ENCODE results near the gene NCOA7.
"Not testable (repeated sequence)": the region's sequence is repeated elsewhere in the genome, so short reads cannot be mapped to it uniquely, and the experiment has no call there.

The NCOA7 gene

GRCh38 chr6:125842091-125842626, 51.4 kb downstream of the NCOA7 start:
- POLR2A ChIA-PET = no interaction called here
- CTCF ChIA-PET = interaction anchor here (1.5 kb wide), 1 partner anchor 8 kb away, joined by 7 read pairs; no protein-coding TSS in a partner anchor
- no peak for TF ChIP-seq CTCF (IDR thresholded peaks at IDR 0.05; ENCODE audit: control extremely low read depth, extremely low read depth, low read depth, missing control alignments)
- no peak for DNase-seq (ENCODE audit: extremely low spot score)

GRCh38 chr6:125843593-125843992, 52.8 kb downstream of the NCOA7 start:
- CTCF ChIA-PET = interaction anchor here (1.0 to 1.5 kb wide), 2 partner anchors 9 to 112 kb away, joined by 4 to 7 read pairs; no protein-coding TSS in a partner anchor
- DNase-seq (ENCODE audit: extremely low spot score) = no peak
- TF ChIP-seq CTCF (IDR thresholded peaks at IDR 0.05; ENCODE audit: control extremely low read depth, extremely low read depth, low read depth, missing control alignments) = no peak
- POLR2A ChIA-PET = no interaction called here

DNA sequence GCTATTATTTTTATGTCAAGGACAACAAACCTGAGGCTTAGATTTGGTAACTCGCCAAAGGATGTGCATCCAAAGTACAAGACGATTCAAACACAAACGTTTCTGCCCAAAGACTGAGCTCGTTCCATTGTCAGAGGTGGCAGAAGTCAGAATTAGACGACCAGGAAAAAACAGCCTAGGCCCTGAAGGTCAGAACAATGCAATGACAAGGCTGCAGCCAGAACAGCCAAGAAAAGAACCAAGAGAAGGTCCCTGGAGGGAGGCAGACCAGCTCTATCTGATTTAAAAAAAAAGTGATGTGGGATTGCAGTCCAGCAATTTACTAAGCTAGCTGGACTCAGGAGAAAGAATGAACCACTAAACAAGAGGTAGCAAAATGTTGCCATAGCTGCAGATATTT, 54.2 kb downstream of the NCOA7 start:
- ChIA-PET POLR2A (no interaction called here), CTCF (interaction anchor here (0.8 to 2.9 kb wide), 5 partner anchors 11 to 52 kb away, joined by 3 to 18 read pairs (median 3); no protein-coding TSS in a partner anchor)
- no peak for DNase-seq (ENCODE audit: extremely low spot score)
- TF ChIP-seq CTCF (IDR thresholded peaks at IDR 0.05; ENCODE audit: control extremely low read depth, extremely low read depth, low read depth, missing control alignments) = no peak

DNA sequence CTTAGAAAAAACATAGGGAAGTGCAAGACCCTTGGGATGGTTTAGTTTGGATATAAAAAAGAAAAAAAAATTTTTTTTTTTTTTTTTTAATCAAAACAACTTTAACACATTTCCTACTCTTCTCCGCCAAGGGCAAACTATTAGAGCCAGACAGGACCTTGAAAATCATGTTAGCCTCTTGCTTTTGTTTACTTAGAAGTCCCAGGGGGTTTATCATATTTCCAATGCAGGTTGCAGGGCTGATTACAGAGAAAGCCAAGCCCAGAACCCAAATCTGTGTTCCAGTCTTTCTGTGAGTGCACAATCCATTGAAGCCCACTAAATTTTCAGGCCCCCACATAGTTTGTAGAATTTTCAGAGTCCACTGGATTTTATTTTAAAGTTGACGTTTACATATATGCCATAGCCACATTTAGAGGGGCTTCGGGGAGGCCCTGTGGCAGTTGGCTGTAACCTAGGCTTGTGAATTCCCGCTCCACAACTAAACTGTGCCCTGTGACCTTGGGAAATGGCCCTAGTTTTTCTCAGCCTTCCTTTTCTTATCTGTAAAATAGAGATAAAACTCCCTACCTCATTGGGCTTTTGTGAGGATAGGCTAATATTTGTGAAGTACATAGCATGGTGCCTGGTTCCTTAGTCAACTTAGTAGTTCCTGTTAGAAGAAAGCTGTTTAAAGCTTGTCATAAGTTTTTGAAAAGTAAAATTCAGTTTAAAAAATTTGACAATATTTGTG, 55.7 kb downstream of the NCOA7 start:
- ChIA-PET POLR2A (no interaction called here), CTCF (interaction anchor here (0.6 to 2.9 kb wide), 4 partner anchors 11 to 110 kb away, joined by 3 to 18 read pairs (median 4); no protein-coding TSS in a partner anchor)

DNA sequence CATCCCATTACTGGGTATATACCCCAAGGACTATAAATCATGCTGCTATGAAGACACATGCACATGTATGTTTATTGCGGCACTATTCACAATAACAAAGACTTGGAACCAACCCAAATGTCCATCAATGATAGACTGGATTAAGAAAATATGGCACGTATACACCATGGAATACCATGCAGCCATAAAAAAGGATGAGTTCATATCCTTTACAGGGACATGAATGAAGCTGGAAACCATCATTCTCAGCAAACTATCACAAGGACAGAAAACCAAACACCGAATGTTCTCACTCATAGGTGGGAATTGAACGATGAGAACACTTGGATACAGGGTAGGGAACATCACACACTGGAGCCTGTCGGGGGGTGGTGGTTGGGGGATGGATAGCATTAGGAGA, 57.5 kb downstream of the NCOA7 start:
- CTCF ChIA-PET = interaction anchor here (1.2 to 1.4 kb wide), 3 partner anchors 8 to 13 kb away, joined by 3 to 8 read pairs (median 4); no protein-coding TSS in a partner anchor
- POLR2A ChIA-PET; DNase-seq (ENCODE audit: extremely low spot score): not testable (repeated sequence)

More for the DNA sequence above, 55.7 kb downstream of the NCOA7 start:
- DNase-seq (ENCODE audit: extremely low spot score) = no peak
- TF ChIP-seq CTCF (IDR thresholded peaks at IDR 0.05; ENCODE audit: control extremely low read depth, extremely low read depth, low read depth, missing control alignments) = no peak

DNA sequence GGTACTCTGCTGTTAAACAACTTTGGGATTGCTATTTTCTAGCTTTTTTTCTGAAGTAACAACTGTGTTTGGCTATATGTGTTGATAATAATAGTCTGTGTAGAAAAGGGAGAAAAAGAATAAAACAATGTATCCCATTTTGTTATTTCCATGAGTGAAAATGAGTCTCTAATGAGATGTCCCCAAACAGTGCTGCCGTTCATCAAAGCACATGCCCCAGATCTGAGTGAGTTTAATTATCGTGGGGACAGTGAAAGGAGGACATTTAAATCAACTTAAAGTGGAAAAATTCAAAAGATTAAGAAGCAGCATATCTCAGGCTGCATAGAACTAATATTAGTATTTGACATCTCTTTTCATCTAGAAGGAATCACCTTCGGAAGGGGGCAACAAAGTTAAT, 59.6 kb downstream of the NCOA7 start:
- CTCF ChIA-PET = interaction anchor here (0.9 to 1.5 kb wide), 4 partner anchors 13 to 59 kb away, joined by 3 to 4 read pairs (median 3); partner anchors contain the start of gene NCOA7
- TF ChIP-seq CTCF (IDR thresholded peaks at IDR 0.05; ENCODE audit: control extremely low read depth, extremely low read depth, low read depth, missing control alignments) = no peak
- POLR2A ChIA-PET = no interaction called here
- no peak for DNase-seq (ENCODE audit: extremely low spot score)

- ChIA-PET POLR2A (no interaction called here), CTCF (interaction anchor here (1.0 to 1.4 kb wide), 4 partner anchors 11 to 104 kb away, joined by 3 to 4 read pairs (median 3); partner anchors contain the start of gene HINT3)
- DNase-seq (ENCODE audit: extremely low spot score) = no peak
- TF ChIP-seq CTCF (IDR thresholded peaks at IDR 0.05; ENCODE audit: control extremely low read depth, extremely low read depth, low read depth, missing control alignments) = no peak
Observed at GRCh38 chr6:125852587-125852986, 61.8 kb downstream of the NCOA7 start.
